Measurements from ENCODE around the gene NACA2.
"Not testable (repeated sequence)": the region's sequence is repeated elsewhere in the genome, so short reads cannot be mapped to it uniquely, and the experiment has no call there.

Gene NACA2

DNA sequence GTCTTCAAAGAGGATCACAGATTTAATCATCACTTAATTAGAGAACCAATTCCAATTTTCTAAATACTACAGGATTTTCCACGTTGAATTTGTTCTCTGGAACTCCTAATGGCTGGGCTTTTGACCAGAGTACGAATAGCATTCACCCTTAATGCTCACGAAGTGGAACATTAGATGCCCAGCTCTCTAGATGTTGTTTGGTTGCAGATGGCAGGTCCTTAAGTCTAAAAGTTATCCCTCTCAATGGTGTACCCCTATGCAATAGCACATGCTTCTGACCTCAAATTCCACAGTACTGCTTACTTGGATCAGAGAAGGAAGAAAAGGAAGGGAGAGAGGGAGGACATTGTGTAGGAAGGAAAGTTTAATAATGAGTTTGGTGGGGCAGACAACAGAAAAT, 8.6 kb upstream of the NACA2 start:
- DNase-seq (ENCODE audit: low read depth in 2 of 2), result no peak

DNA sequence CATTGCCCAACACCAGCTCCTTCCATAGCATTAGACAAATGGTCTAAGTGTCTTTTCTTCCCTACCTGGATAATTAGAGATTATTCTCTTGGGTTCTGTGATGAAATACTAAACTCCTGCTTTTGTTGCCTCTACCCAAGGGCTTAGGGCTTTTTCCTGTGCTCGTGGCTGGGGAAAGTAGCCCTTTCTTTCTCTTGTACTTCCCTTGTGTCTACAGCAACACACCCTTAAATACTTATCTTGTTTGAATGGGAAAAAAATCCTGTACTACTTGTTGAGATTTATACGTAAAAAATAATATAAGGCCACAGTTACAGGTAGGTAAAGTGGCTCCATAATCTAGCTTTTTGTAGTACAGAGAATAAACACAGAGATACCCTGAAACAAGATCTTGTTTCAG, 7.0 kb upstream of the NACA2 start:
- no peak for DNase-seq (ENCODE audit: low read depth in 2 of 2)

DNA sequence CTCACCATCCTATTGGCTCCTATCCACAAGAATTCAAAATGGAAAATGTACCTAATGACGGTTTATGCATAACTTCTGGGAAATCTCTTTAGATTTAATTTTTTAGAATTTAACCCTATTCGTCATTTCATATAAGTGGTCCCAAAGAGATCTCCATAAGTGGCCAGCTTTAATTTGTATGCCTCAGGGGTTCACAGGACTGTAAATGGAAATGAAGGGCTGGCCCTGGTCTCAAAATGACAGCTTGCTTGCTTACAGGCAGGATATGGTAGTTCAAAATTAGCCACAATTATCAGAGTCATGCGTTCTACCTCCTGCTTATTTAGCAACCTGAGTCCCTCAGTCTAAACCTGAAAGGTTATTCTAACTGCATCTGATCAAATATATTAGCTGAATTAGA, 6.6 kb upstream of the NACA2 start:
- no peak for DNase-seq (ENCODE audit: low read depth in 2 of 2)

DNA sequence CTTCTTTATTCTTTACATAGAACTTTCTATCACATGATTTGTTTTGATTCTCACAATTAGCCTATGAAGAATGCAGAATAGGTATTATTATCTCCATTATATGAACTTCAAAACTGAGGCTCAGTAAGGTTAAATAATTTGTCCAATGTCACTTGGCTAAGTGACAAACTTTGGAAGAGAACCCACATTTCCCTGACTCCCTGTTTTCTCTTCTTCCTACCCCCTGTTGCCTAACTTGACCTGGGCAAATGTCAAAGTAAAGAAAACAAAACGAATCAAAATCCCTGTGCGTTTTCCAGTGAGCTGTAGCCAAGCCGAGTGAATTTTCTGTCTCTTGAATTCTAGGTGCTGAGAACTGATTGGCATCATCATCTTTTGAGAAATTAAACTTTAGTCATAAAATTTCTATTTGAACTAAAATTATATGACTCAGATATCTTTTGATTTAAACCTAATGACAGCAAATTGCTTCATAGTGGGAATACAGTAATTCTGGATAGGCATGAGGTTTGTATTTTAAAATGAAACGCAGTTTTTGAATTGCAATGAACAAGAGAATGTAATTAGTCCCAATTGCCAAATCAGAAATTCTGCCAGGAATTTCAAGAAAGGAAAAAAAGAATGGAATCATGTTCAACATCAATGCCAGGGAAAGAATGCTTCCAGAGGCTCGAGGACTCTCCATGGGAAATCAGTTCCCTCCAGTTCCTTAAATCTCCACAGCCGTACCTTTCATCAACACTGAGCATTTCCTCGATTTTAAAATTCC, 4.6 kb upstream of the NACA2 start:
- DNase-seq (ENCODE audit: low read depth in 2 of 2), result no peak

DNA sequence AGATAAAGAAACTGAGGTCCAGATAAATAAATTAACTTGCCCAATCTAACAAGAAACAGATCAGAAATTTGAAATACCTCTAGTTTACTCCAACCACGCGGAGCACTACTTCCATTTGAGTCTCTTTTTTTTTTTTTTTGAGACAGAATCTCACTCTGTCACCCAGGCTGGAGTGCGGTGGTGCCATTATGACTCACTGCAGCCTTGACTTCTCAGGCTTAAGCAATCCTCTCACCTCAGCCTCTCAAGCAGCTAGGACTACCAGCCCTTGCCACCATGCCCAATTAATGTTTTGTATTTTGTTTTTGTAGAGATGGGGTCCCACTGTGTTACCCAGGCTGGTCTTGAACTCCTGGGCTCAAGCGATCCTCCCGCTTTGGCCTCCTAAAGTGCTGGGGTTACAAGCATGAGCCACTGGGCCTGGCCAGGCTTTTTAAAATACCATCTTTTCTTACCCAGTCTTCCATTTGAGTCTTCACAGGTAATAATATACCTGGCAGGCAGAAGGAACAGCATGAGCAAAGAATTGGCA, 3.3 kb upstream of the NACA2 start:
- no peak for DNase-seq (ENCODE audit: low read depth in 2 of 2)

DNA sequence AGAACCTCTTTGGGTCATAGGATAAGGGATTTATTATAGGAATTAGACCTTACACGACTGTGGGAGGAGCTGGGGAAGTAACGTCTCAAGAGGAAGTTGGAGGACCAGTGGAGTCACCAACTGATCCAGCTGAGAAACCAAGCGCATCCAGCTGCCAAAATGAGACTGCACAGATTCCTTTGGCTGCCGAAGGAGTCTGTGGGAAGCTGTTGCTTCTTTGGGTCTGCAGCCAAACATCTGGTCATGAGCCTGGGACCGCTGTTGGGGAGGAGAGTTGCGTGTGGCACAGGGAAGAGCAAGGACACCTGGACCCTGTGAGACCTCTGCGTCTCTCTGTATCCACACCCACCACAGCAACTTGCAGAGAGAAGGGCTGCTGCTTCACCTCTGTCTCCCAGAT, 2.4 kb upstream of the NACA2 start:
- DNase-seq (ENCODE audit: low read depth in 2 of 2), result no peak

DNA sequence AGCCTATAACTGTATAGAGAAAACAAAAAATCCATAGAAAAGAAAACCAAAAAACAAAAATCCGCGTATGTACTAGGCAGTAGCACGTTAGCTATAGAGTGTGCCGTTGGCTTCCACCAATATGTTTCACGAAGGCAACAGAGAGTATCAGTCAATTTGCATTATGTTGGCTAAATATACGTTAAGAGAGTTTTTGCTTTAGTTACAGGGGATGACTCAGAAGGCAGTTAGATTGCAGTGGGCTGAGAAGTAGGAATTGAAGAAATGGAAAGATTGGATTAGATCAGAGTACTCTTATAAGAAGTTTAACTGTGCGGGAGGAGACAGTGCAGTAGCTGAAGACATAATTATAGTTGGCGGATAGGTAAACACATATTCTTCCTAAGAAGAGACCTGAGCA, 911 bp upstream of the NACA2 start:
- no peak for DNase-seq (ENCODE audit: low read depth in 2 of 2)

DNA sequence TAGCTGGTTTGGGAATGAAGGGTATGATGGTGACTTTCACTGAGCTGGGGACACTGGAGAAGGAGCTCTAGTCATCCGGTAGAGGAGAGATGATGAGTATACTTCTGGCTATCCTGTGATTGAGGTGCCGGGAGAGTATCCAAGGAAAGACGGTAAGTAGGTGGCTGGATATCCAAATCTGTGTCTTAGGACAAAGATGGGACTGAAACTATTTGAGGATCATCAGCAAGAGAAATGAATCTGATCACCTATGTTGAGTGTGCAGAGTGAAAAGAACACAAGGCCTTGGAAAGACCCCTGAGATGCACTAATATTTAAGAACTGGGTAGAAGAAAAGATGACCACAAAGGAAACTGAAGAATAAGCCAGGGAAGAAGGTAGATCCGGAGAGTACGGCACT, 1.0 kb downstream of the NACA2 start:
- no peak for DNase-seq (ENCODE audit: low read depth in 2 of 2)

DNA sequence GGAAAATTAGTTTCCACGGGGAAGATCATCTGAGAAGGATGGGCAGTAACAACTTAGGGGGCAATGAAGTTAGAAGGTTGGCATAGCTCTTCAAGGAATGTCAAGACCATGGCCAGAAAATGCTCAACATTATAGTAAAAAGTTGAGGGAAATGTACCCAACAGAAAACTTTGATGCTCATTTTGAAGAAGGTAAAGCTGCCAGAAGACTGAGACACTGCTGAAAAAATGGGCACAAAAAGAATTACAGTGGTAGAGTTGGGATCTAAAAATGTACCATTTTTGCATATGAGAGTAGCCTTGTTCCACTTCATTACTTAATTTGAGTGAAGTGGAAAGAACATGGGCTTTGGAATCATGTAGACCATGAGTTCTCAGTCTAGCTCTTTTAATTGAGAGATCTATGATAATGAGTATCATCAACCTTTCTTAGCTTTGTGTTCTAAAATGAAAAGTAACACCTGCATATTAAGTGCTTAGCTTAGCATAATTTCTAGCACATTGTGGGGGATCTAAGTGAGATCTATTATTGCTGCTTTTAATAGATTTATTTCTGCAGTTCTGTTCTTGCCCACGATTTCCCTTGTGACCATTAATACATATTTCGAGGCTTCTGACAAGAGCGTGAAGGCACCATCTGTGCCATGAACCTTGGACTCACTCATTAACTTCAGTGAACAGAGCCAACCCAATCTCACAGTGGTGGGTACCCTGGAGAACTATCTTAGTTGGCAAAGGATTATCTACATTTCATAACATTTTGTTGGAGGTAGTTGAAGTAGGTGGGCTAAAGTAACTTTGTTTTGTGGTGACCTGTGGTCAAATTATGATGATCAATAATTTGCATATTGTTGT, 3.0 kb downstream of the NACA2 start:
- no peak for DNase-seq (ENCODE audit: low read depth in 2 of 2)

DNA sequence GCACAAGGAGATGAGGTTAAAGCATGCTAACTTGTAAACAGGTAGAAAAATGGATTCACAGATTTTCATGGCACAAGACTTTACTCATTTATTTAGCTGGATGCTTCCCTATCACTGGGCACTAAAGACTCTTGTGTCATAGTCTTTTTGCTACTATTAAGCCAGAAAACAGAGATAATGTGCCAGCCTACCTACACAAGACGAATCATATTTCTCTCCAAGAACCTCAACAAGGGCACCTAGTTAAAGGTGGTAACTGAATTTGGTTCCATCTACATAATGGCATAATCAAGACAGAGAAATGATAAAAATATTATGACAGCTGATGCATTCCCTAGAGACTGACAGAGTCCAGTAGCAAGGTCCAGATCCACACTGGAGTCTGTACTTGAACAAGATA, 3.8 kb downstream of the NACA2 start:
- no peak for DNase-seq (ENCODE audit: low read depth in 2 of 2)

DNA sequence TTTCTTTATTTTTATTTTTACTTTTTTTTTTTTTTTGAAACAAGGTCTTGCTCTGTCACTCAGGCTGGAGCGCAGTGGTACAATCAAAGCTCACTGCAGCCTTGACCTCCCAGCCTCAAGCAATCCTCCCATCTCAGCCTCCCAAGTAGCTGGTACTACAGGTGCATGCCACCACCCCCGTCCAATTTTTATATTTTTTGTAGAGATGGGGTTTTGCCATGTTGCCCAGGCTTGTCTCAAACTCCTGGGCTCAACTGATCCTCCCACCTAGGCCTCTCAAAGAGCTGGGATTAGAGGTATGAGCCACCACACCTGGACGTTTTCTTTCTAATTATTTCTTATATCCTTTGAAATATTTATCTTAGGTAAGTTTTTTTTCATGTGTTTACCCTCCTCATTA, 4.4 kb downstream of the NACA2 start:
- not testable (repeated sequence) for DNase-seq (ENCODE audit: low read depth in 2 of 2)

DNA sequence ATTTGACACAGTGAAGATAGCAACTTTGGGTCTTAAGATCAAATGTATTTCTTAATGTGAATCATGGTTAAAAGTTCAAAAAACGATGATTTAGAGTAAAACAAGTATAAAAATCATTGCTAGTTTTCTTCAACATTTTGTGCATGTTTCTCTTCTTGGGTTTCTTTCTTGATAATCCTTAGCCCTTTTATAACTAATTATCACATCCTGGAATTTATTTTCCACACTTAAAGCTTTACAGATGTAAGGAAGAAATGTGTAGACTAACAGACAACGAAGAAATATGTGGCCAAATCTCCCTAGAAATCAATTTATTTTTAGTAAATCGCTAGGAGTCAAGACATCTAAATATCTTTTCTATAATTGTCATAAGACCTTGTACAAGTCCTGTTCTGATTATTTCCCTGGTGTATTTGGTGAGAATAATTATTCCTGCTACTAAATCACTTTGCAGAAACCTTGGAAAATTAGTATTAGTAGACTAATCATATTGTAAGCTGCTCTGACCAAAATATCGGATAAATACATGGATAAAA, 4.9 kb downstream of the NACA2 start:
- no peak for DNase-seq (ENCODE audit: low read depth in 2 of 2)

DNA sequence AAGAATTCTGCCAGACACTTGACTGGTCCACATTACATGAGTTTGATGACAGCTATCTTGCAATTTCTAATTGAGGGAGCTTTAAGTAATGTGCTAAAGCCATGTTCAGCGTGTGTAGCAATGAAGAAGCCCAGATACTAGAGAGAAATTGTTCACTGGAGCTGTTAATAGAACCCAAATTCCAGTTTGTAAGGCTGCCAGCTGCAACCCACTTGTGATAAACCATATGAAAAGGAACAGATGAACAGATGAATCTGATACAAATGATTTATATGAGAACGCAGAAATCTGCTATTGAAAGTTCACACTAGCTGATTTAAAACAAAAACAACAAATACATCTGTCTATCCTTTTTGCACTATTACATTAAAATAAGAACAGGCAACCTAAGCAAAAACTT, 6.2 kb downstream of the NACA2 start:
- DNase-seq (ENCODE audit: low read depth in 2 of 2), result no peak

DNA sequence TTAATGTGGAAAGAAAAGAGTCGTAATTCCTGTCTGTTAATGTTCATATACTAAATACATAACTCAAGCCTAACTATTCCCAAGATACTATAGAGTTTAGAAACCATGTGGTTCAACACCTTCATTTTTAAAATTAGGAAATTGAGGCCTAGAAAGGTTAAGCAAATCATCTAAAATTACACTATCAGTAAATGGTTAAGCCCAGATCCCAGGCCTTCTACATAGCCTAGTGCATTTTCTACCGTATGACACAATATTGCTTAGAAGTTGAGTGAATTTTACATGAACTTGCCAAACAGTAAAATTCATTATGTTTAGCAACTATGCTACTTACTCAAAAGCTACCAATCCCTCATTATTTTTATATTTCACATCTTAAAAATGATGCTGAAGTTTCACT, 6.8 kb downstream of the NACA2 start:
- no peak for DNase-seq (ENCODE audit: low read depth in 2 of 2)

DNA sequence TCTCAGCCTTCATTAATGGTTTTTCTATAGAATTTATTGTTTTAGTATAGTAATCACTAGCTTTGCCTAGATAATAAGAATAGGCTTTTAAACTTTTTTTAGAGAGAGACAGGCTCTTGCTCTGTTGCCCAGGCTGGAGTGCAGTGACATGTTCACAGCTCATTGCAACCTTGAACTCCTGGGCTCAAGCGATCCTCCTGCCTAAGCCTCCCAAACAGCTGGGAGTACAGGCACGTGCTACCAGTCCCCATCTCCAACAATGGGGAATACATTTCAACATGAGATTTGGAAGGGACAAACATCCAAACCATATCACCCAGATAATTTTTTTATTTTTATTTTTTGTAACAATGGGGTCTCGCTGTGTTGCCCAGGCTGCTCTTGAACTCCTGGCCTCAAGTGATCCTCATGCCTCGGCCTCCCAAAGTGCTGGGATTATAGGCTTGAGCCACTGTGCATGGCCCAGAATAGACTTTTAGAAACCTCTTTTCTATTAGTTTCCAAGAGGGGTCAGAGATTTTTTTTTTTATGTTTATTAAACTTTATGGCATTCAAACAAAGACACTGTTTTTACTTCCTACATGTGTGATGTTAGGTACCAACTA, 7.3 kb downstream of the NACA2 start:
- DNase-seq (ENCODE audit: low read depth in 2 of 2), result no peak

DNA sequence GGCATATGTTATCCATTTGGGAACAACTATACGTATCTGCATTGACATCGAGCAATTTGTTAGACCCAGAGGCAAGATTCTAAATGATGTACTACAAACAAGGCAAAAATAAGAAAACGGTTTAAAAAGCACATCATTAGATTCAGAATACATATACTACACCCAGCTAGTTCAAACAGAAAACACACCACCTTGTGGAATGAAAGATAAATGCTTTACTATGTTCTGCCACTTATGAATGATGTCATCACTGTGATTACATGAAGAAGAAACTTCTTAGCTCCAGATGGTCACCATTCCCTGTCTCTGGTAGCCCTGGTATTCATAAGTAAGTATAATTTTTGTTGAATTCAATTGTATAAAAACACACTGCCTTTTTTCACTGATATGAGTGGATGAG, 7.8 kb downstream of the NACA2 start:
- DNase-seq (ENCODE audit: low read depth in 2 of 2), result no peak

DNA sequence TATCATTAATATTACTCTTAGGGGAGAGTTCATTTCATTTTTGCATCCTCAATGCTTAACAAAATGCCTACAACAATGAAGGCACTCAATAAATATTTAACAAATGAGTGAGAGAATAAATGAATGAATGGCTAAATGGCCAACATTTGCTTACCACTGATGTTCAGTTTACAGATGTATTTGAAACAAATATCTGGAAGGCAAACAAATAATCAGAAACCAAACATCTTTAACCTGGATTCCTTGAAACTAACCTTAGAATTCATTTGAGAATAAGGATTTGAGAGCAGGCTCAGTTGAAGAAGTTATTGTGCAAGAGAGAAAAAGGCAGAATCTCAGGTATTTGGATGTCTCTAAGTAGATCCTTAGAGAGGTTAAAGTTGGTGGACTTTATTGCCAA, 8.4 kb downstream of the NACA2 start:
- DNase-seq (ENCODE audit: low read depth in 2 of 2), result no peak

DNA sequence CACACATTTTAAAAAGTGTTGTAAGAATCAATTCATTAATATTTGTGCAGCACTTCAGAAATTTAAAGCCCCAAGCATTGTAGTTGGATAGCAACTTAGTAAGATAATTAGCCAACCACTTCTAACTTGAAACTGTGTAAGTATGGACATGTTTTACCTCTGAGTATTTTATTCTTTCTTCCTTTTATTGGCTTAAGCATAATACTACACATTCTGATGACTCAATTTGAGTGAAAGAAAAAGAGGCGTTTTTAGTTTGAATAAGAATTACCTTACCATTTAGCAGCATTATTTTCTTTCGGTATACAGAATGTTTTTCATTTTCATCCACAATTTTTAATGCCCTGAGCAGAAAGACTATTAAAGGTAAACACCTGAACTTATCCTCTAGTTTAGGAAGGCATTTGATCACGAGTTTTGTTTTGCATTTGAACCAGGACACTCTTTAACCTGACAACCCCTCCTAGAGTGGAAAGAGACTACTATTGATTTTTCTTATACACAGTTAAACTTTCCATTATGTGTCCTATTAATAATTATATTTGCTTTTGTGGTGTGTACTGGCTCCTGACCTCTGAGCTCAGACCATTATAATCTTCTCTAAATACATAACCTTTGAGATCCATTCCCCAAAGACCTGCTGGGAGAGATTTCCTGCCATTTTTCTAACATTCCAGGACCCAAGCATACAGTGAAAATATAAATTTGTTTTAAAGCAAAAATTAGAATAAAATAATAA, 9.2 kb downstream of the NACA2 start:
- no peak for DNase-seq (ENCODE audit: low read depth in 2 of 2)

DNA sequence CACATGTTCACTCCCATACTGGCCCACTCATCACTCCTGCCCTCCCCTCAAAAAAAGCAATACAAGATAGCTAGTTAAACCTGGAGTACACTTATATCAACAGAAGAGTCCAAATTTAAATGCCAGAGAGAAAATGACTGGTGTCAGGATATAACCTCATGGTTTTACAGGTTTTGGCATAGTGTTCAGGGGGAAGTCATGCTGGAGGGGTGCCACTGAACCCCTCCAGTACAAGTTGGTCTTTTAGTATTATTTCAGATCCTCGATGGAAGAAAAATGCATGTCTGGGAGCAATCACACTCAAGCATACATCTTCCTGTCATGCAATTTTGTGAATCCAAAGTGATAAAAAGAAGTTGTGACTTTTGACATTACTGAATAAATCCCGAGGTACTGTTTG, 10.5 kb downstream of the NACA2 start:
- DNase-seq (ENCODE audit: low read depth in 2 of 2), result no peak

DNA sequence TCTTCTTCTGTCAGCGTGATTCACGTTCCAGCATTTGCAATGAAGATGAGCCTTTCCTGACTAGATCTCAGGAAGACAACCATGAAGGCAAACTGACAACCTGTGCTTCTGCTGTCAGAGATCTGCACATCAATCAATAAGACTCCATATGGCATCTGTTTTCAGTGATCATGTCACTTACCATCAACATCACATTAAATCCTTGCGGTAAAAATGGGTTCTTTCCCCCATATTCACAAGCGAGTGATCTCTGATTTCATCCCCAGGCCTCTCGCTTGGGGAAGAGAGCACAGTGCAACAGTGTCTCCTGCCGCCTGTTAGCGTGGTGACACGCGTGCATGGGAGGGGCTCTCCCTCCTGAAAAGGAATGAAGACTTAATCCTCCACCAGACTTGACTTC, 11.1 kb downstream of the NACA2 start:
- no peak for DNase-seq (ENCODE audit: low read depth in 2 of 2)

DNA sequence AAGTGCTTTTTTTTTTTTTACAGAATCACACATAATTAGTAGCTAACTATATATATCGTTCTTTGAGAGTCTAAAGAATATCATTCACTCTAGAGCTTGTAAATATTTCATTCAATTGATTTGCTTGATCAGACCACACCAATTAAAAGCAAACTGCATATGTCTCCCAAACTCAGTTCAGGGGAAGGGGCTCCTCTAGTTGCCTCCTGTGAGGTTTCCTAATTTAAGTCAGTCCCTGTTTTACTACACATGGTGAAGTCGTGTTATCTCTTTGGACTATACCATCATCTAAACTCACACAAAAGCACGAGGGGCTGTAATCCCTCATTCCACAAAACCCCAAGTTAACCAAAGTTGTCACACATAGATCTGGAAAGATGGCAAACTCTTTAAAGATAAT, 11.7 kb downstream of the NACA2 start:
- no peak for DNase-seq (ENCODE audit: low read depth in 2 of 2)

DNA sequence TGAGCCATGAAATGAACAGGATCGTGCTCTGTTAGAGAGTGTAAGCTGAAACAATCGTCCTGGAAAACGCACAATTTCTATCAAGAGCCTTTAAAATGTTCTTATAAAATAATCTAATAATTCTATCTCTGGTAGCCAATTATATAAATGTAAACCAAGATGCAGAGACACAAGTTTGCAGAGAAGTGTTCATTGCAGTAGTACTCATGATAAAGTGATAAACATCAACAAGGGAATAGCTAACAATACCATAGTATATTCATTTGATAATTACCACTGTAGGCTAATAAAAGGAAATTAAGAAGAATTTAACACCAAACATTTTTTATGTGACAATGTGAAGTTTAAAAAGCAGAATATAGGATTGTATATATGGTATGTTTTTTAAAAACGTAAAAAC, 12.4 kb downstream of the NACA2 start:
- DNase-seq (ENCODE audit: low read depth in 2 of 2), result no peak
